IPS-18a (cell line): ENCODE data around the gene PSMD1.

Experiments used
- H3K27ac ChIP-seq: one replicate; pipeline ENCODE4 v1.5.1; 2013; ENCODE audit warnings: low read length
- H3K27me3 ChIP-seq: one replicate; pipeline ENCODE4 v1.6.1; 2013; ENCODE audit warnings: mild to moderate bottlenecking, low read length; ENCODE audit not compliant: control insufficient read depth, insufficient read depth
- H3K36me3 ChIP-seq: one replicate; pipeline ENCODE4 v1.6.1; 2013; ENCODE audit warnings: low read depth, low read length; ENCODE audit not compliant: control insufficient read depth
- H3K4me1 ChIP-seq: one replicate; pipeline ENCODE4 v1.6.1; 2013; ENCODE audit warnings: low read depth, low read length; ENCODE audit not compliant: control insufficient read depth
- H3K4me3 ChIP-seq: one replicate; pipeline ENCODE4 v1.5.1; 2013; ENCODE audit warnings: low read length
- H3K9ac ChIP-seq: one replicate; pipeline ENCODE4 v1.6.1; 2013; ENCODE audit warnings: mild to moderate bottlenecking, low read length, moderate library complexity
- H3K9me3 ChIP-seq: one replicate; pipeline ENCODE4 v1.6.1; 2013; ENCODE audit warnings: low read depth, low read length; ENCODE audit not compliant: control insufficient read depth

Gene PSMD1

DNA sequence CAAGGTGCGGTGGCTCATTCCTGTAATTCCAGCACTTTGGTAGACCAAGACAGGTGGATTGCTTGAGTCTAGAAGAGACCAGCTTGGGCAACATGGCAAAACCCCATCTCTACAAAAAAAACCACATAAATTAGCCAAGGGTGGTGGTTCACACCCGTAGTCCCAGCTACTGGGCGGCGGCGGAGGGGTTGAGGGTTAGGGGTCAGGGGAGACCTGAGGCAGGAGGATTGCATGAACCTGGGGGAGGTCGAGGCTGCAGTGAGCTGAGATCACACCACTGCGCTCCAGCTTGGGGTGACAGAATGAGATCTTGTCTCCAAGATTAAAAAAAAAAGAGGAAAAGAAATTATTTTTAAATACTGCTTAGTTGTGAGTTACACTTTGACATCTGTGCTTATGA, 69.5 kb downstream of the PSMD1 start:
- H3K36me3 ChIP-seq: no peaks in the 10 kb centered on the region
- H3K9me3 ChIP-seq: no peaks in the 10 kb centered on the region
- H3K4me3 ChIP-seq: no peak overlapping the region
- no peaks in the 10 kb centered on the region for H3K27me3 ChIP-seq
- H3K4me1 ChIP-seq: peaks cover 19% of the 10 kb centered on the region
- no peak overlapping the region for H3K27ac ChIP-seq
- no peak overlapping the region for H3K9ac ChIP-seq

DNA sequence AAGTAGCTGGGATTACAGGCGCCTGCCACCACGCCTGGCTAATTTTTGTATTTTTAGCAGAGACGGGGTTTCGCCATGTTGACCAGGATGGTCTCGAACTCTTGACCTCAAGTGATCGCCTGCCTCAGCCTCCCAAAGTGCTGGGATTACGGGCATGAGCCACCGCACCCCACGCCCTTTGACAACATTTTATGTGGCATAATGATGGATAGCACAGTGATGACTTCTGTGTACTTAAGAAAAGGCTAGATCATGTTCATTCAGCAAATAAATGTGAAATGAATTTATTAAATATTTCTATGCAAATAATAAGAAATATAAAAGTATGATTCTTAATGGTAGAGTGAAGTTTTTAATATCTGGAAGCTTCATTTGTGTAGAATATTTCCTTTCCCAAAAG, 70.8 kb downstream of the PSMD1 start:
- Histone ChIP-seq H3K9ac (no peak overlapping the region), H3K36me3 (no peaks in the 10 kb centered on the region), H3K4me3 (no peak overlapping the region), H3K27me3 (no peaks in the 10 kb centered on the region), H3K9me3 (no peaks in the 10 kb centered on the region), H3K27ac (no peak overlapping the region), H3K4me1 (peaks cover 22% of the 10 kb centered on the region)

DNA sequence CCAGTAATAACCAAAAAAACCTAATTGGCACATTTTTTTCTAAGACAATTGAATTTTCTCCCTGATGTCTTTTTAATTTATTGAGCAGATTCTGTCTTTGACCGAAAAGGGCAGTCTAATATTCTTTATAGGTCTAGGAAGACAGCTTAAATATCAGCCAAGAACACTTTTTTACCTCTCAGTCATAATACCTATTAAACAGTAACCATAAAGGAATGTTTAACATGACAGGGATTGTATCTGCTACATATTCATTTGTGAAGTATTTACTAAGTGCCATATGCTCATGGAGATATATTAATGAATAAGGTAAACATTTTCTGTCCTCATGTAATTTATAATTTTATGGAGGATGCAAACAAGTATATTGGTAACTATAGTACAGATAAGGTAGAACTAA, 71.3 kb downstream of the PSMD1 start:
- no peaks in the 10 kb centered on the region for H3K9me3 ChIP-seq

DNA sequence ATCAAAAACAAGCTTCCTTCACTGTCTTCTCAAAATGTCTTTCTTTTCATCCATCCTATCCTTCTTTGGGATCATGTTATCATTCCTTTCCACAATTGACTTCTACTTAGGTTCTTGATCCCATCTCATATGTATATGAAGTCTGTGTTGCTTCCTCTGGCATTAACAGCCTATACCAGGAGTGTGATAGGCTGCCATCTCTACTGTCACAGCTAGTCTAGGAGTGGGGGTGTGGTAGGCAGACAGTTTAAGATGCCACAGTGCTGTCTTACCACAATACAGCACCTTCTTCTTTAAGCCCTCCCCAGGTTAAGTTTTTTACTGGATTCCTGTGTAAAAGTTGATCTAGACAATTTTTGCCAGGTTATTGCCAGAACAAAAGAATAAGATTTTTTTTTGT, 71.9 kb downstream of the PSMD1 start:
- Histone ChIP-seq H3K4me1 (peaks cover 20% of the 10 kb centered on the region), H3K9me3 (no peaks in the 10 kb centered on the region), H3K9ac (no peak overlapping the region), H3K27ac (no peak overlapping the region), H3K4me3 (no peak overlapping the region), H3K36me3 (no peaks in the 10 kb centered on the region), H3K27me3 (no peaks in the 10 kb centered on the region)

More for the DNA sequence above, 71.3 kb downstream of the PSMD1 start:
- H3K4me1 ChIP-seq: peaks cover 25% of the 10 kb centered on the region
- no peak overlapping the region for H3K9ac ChIP-seq
- no peaks in the 10 kb centered on the region for H3K36me3 ChIP-seq
- no peak overlapping the region for H3K4me3 ChIP-seq
- no peak overlapping the region for H3K27ac ChIP-seq
- H3K27me3 ChIP-seq: no peaks in the 10 kb centered on the region

DNA sequence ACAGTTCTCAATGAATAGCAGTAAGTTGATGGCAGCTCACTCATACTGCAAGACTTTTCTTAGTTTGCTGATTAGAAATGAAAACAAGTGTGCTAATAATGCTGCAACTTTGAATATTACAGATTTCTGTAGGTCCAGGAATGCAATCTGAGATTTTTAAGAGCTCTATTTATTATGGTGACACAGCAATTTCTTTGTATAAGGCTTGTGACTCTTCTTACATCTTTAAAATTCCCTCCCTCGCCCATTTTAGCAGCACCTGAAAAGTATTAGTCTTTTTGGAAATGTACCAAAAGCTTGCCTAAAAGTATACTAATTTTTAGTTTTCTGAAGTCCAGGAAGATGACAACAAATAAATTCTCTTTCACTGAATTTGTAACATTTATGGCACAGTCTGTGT, 72.5 kb downstream of the PSMD1 start:
- H3K27me3 ChIP-seq: no peaks in the 10 kb centered on the region
- H3K27ac ChIP-seq: no peak overlapping the region
- H3K4me1 ChIP-seq: peaks cover 17% of the 10 kb centered on the region
- no peak overlapping the region for H3K4me3 ChIP-seq
- H3K36me3 ChIP-seq: no peaks in the 10 kb centered on the region
- H3K9me3 ChIP-seq: no peaks in the 10 kb centered on the region
- H3K9ac ChIP-seq: no peak overlapping the region

DNA sequence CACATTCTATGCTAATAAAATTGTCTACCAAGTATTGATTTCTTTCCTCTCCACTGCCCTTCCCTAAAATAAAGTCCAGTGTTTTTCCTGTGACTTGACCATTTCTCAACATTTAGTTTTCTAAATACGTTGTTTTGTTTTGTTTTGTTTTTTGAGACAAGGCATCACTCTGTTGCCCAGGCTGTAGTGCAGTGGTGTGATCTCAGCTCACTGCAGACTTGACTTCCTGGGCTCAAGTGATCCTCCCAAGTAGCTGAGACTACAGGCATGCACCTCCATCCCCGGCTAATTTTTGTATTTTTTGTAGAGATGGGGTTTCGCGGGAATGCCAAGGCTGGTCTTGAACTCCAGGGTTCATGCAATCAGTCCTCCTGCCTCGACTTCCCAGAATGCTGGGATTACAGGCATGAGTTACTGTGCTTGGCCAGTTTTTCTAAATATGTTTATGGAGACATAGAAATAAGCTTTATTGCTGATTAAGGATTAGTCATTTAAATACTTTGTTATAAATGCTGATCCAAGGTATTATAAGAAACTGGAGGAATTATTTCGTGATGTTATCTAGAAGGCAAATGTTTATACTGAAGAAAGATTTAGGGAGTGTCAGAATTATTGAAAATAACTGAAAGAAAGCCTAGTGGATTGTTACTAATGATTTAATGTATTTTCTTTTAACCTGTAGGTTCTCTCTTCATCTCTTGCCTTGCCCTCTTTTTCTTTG, 73.8 kb downstream of the PSMD1 start:
- no peaks in the 10 kb centered on the region for H3K27me3 ChIP-seq
- no peak overlapping the region for H3K4me3 ChIP-seq
- no peaks in the 10 kb centered on the region for H3K9me3 ChIP-seq
- no peaks in the 10 kb centered on the region for H3K36me3 ChIP-seq
- H3K27ac ChIP-seq: no peak overlapping the region
- H3K9ac ChIP-seq: no peak overlapping the region
- peaks cover 6% of the 10 kb centered on the region for H3K4me1 ChIP-seq

DNA sequence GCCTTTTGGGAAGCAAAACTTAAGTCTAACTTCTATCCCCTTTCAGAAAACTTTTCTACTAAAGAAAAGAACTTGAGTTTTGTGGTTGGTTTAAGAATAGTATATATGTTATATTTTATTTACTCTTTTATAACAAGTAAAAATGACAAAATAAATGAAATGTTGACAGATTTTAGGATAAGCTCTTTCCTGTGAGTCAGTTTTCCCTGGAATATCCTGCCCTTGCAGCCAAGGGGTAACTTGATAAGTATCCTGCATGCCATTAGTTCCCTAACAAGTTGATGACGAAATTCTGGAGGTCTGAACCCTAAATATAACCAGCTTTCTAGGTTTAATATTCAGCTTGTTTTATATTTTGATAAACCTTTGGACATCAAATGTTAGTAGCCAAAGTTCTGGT, 75.5 kb downstream of the PSMD1 start:
- Histone ChIP-seq H3K9me3 (no peaks in the 10 kb centered on the region), H3K9ac (no peak overlapping the region), H3K27ac (no peak overlapping the region), H3K4me1 (peaks cover 6% of the 10 kb centered on the region), H3K36me3 (no peaks in the 10 kb centered on the region), H3K4me3 (no peak overlapping the region), H3K27me3 (no peaks in the 10 kb centered on the region)

DNA sequence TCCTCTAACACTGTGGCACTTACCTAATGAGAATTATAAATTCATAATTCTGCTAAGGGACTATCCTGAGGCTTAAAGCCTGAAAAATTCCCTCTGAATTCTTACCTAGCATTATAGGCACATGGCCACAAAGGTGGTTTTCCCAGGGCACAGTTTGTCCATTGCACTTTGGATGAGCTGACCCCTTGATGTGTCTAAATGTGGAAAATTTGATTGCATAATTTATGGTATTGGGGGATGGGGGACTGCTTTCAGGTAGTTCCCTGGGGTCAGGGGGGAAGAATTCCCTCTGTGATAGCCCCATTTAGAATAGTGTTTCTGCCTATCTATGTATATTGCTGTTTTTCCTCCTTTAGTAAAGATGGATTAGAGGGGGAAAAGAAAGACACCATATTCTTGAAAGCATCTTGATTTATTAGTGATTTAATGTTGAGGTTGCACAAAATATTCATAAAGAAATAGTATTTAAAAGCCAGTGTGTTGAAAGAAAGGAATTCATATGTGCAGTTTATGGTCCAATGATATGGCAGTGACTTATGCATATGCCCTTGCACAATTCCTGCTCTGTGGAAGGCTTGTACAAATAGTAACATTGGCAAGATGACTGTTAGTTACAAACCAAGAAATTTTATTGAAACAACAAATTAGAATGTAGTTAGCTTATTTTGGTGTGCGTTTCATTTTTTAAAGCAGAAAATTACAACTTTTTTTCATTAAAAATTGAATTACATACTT, 76.9 kb downstream of the PSMD1 start:
- Histone ChIP-seq H3K9me3 (no peaks in the 10 kb centered on the region), H3K9ac (no peak overlapping the region), H3K36me3 (peaks cover under 1% of the 10 kb centered on the region), H3K27ac (no peak overlapping the region), H3K4me3 (no peak overlapping the region), H3K4me1 (peaks cover 6% of the 10 kb centered on the region), H3K27me3 (no peaks in the 10 kb centered on the region)

DNA sequence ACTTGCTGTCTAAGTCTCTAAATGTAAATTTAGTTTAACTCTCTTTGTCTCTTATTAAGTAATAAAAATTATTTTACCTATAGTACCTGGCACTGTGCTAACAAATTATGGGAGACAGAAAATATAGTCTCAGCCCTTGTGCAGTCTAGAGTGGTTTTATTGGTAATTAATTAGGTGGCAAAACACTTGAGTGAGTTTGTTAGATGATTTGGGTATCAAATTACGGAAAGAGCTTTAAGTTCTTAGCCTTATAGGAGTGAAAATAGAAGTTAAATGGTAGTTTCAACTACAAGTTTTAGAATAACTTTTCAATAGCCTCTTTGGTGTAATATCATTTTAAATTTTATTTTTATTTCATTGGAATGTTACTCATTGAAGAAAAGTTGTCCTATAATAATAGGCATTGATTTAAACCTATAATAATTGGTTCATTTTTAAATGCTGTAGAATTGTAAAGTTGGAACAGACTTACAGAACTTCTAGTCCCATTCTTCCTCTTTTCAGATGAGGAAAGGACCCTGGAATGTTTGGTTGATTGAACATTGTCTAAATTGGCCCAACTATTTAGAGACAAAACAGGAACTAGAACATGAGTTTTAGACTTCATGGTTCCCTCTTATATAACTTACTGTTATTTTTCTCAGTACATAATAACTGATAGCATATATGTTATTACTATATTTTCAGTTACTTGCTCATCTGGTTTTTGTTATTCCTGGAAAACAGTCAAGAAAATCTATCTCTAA, 78.4 kb downstream of the PSMD1 start:
- Histone ChIP-seq H3K36me3 (peaks cover 8% of the 10 kb centered on the region), H3K27ac (no peak overlapping the region)

DNA sequence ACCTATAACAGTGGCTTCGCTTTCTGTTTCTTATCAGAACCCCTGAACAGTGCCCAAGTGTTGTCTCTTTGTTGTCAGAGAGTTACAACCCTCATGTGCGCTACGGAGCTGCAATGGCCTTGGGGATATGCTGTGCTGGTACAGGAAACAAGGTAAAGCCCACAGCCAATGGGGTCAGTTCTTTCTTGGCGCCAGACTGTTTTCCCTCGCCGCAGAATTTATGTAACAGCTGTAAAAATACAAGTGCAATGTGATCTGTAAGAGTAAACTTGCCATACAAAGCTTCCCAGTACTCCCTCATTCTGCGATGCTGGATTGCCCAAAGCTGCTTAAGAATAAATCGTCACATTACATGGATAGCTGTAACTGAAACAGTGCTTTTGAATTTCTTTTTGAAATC, 82.0 kb downstream of the PSMD1 start:
- H3K4me1 ChIP-seq: no peaks in the 10 kb centered on the region
- H3K27me3 ChIP-seq: no peaks in the 10 kb centered on the region
- H3K9ac ChIP-seq: no peak overlapping the region
- H3K4me3 ChIP-seq: no peak overlapping the region
- H3K27ac ChIP-seq: no peak overlapping the region
- peaks cover 8% of the 10 kb centered on the region for H3K36me3 ChIP-seq
- no peaks in the 10 kb centered on the region for H3K9me3 ChIP-seq

More for the DNA sequence above, 78.4 kb downstream of the PSMD1 start:
- Histone ChIP-seq H3K4me1 (peaks cover 6% of the 10 kb centered on the region), H3K4me3 (no peak overlapping the region), H3K9ac (no peak overlapping the region), H3K27me3 (no peaks in the 10 kb centered on the region), H3K9me3 (no peaks in the 10 kb centered on the region)

DNA sequence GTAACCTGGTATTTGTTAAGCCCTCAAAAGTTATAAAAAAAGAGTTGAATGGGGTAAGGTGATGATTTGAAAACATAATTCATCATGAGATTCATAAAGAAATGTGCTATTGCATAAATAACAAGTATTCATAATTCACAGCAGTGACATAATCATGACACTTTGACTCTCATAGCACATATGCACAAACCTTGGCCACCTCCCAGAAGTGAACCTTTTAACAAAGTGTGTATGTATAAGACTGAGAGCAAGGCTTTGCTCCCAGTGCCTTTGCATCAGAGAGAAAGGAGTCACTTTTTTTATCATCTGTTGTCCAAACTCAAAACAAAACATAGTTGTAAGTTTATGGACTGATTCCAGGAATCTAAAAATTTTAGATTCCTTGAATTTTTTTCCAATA, 83.1 kb downstream of the PSMD1 start:
- no peaks in the 10 kb centered on the region for H3K4me1 ChIP-seq
- no peak overlapping the region for H3K27ac ChIP-seq
- H3K4me3 ChIP-seq: no peak overlapping the region
- no peaks in the 10 kb centered on the region for H3K27me3 ChIP-seq
- no peaks in the 10 kb centered on the region for H3K9me3 ChIP-seq
- no peak overlapping the region for H3K9ac ChIP-seq
- peaks cover 8% of the 10 kb centered on the region for H3K36me3 ChIP-seq
